ENCODE measurements around the gene CCDC107.

CCDC107 gene

GRCh38 chr9:35656831-35657545 lies 1.1 kb upstream of the CCDC107 start:
- TF ChIP-seq, protein P1, sequence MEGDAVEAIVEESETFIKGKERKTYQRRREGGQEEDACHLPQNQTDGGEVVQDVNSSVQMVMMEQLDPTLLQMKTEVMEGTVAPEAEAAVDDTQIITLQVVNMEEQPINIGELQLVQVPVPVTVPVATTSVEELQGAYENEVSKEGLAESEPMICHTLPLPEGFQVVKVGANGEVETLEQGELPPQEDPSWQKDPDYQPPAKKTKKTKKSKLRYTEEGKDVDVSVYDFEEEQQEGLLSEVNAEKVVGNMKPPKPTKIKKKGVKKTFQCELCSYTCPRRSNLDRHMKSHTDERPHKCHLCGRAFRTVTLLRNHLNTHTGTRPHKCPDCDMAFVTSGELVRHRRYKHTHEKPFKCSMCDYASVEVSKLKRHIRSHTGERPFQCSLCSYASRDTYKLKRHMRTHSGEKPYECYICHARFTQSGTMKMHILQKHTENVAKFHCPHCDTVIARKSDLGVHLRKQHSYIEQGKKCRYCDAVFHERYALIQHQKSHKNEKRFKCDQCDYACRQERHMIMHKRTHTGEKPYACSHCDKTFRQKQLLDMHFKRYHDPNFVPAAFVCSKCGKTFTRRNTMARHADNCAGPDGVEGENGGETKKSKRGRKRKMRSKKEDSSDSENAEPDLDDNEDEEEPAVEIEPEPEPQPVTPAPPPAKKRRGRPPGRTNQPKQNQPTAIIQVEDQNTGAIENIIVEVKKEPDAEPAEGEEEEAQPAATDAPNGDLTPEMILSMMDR (IDR thresholded peaks at IDR 0.05): no peak

GRCh38 chr9:35657546-35658136 lies 451 bp upstream of the CCDC107 start, which contains the start of gene RMRP:
TSS of gene RMRP (minus strand) at chr9:35658019.
- TF ChIP-seq, protein P1 (IDR thresholded peaks at IDR 0.05): no peak

- TF ChIP-seq, protein P1 (IDR thresholded peaks at IDR 0.05): no peak
These were observed 802 bp downstream of the CCDC107 start for GRCh38 chr9:35658968-35659220.

- TF ChIP-seq, protein P1 (IDR thresholded peaks at IDR 0.05): no peak
These were observed 1.2 kb downstream of the CCDC107 start for GRCh38 chr9:35659340-35659739.

GRCh38 chr9:35660966-35661415 lies 2.9 kb downstream of the CCDC107 start:
- TF ChIP-seq, protein P1 (IDR thresholded peaks at IDR 0.05): no peak

GRCh38 chr9:35661756-35662350 lies 3.8 kb downstream of the CCDC107 start:
- TF ChIP-seq, protein P1 (IDR thresholded peaks at IDR 0.05): no peak

DNA sequence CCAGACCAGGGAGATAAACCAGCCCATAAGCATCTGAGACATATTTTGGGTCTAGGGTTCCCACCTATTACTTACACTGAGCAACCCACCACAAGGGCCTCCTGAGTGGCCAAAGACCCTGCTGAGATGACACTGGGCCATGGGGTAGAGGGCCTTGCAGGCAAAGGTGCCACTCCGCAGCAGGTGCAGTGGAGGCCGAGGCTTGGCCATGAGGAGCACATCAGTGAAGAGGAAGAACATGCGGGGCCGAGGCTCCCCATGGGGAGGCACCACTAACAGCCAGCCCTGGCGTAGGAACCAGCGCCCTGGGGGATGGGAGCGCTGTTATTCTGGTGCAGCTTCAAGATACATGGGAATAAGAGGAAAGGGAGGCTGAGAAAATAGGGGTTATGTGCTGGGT lies 4.3 kb downstream of the CCDC107 start:
- TF ChIP-seq, protein P1 (IDR thresholded peaks at IDR 0.05): no peak

All from LNCAP (cell line).